NCI-H2171 (cell line): ENCODE measurements around the gene PTPRT.

Experiments used
- DNase-seq: peaks from one replicate; lab custom pipeline; 2025; lab: John Stamatoyannopoulos, UW

PTPRT gene

GRCh38 chr20:42118001-42118400 is 1071.7 kb downstream of the PTPRT start:
- no peak for DNase-seq

- no peak for DNase-seq
Observed at GRCh38 chr20:42113236-42113635, 1076.5 kb downstream of the PTPRT start.

- no peak for DNase-seq
Observed at GRCh38 chr20:42112161-42112560, 1077.5 kb downstream of the PTPRT start.

GRCh38 chr20:42111349-42111748 is 1078.4 kb downstream of the PTPRT start:
- DNase-seq, result no peak

- DNase-seq, result no peak
Observed at GRCh38 chr20:42110301-42110700, 1079.4 kb downstream of the PTPRT start.

- no peak for DNase-seq
Observed at GRCh38 chr20:42102000-42102399, 1087.7 kb downstream of the PTPRT start.

GRCh38 chr20:42100137-42100704 is 1089.5 kb downstream of the PTPRT start:
- DNase-seq, result no peak

- DNase-seq, result no peak
Observed at GRCh38 chr20:42099101-42099500, 1090.6 kb downstream of the PTPRT start.

GRCh38 chr20:42098418-42098817 is 1091.3 kb downstream of the PTPRT start:
- no peak for DNase-seq

GRCh38 chr20:42097741-42098140 is 1092.0 kb downstream of the PTPRT start:
- DNase-seq, result no peak

GRCh38 chr20:42095221-42095620 is 1094.5 kb downstream of the PTPRT start:
- no peak for DNase-seq

GRCh38 chr20:42093542-42094440 is 1095.9 kb downstream of the PTPRT start:
- peak; percentile 85 for DNase-seq

GRCh38 chr20:42093041-42093440 is 1096.7 kb downstream of the PTPRT start:
- DNase-seq, result no peak

GRCh38 chr20:42085366-42085765 is 1104.3 kb downstream of the PTPRT start:
- DNase-seq, result no peak

GRCh38 chr20:42083280-42083679 is 1106.4 kb downstream of the PTPRT start:
- no peak for DNase-seq

GRCh38 chr20:42082611-42083010 is 1107.1 kb downstream of the PTPRT start:
- peak; percentile 31 for DNase-seq

- DNase-seq, result no peak
Observed at GRCh38 chr20:42080956-42081355, 1108.8 kb downstream of the PTPRT start.

- DNase-seq, result no peak
Observed at GRCh38 chr20:42074944-42075343, 1114.8 kb downstream of the PTPRT start.

GRCh38 chr20:42067596-42067995 is 1122.1 kb downstream of the PTPRT start:
- DNase-seq, result no peak

- no peak for DNase-seq
Observed at GRCh38 chr20:42067174-42067573, 1122.5 kb downstream of the PTPRT start.

- DNase-seq, result peak; percentile 85
Observed at GRCh38 chr20:42063141-42063540, 1126.6 kb downstream of the PTPRT start.

- no peak for DNase-seq
Observed at GRCh38 chr20:42053350-42053749, 1136.4 kb downstream of the PTPRT start.

- no peak for DNase-seq
Observed at GRCh38 chr20:42051921-42052320, 1137.8 kb downstream of the PTPRT start.
